ENCODE results near the gene TAT.
"Not testable (repeated sequence)": the region's sequence is repeated elsewhere in the genome, so short reads cannot be mapped to it uniquely, and the experiment has no call there.

TAT gene

GRCh38 chr16:71565812-71566700 lies 10.8 kb downstream of the TAT start:
- Histone ChIP-seq H3K9me3 (ENCODE audit: insufficient read depth, low read length) (peaks cover 21% of the 10 kb centered on the region; the same call in 1 of the 2 replicates), H3K27me3 (ENCODE audit: insufficient read depth, insufficient read length) (no peaks in the 10 kb centered on the region), H3K36me3 (ENCODE audit: insufficient read depth, insufficient read length, low read length) (no peaks in the 10 kb centered on the region), H3K9ac (ENCODE audit: insufficient read length, low read depth) (peak overlapping the region; percentile 80), H3K4me3 (ENCODE audit: insufficient read length, low read depth) (peak overlapping the region; percentile 57), H3K4me1 (ENCODE audit: insufficient read depth, insufficient read length) (peaks cover 2% of the 10 kb centered on the region)
- no peak for DNase-seq (ENCODE audit: low read depth, low spot score)
- TF ChIP-seq SUZ12 (IDR thresholded peaks at IDR 0.05; ENCODE audit: extremely low read depth, insufficient read depth, insufficient read length) (no peak), ZNF274 (IDR thresholded peaks at IDR 0.05; ENCODE audit: low read depth, low read length) (no peak), YY1 (IDR thresholded peaks at IDR 0.05; ENCODE audit: insufficient read depth, insufficient read length) (no peak)

GRCh38 chr16:71564335-71564967 lies 12.4 kb downstream of the TAT start:
- H3K9ac ChIP-seq (ENCODE audit: insufficient read length, low read depth): peak overlapping the region; percentile 43
- peaks cover 2% of the 10 kb centered on the region for H3K4me1 ChIP-seq (ENCODE audit: insufficient read depth, insufficient read length)
- no peaks in the 10 kb centered on the region for H3K27me3 ChIP-seq (ENCODE audit: insufficient read depth, insufficient read length)
- peak overlapping the region; percentile 47 for H3K4me3 ChIP-seq (ENCODE audit: insufficient read length, low read depth)
- TF ChIP-seq SUZ12 (IDR thresholded peaks at IDR 0.05; ENCODE audit: extremely low read depth, insufficient read depth, insufficient read length) (no peak), ZNF274 (IDR thresholded peaks at IDR 0.05; ENCODE audit: low read depth, low read length) (no peak), YY1 (IDR thresholded peaks at IDR 0.05; ENCODE audit: insufficient read depth, insufficient read length) (no peak)
- no peak for DNase-seq (ENCODE audit: low read depth, low spot score)
- no peaks in the 10 kb centered on the region for H3K36me3 ChIP-seq (ENCODE audit: insufficient read depth, insufficient read length, low read length)
- H3K9me3 ChIP-seq (ENCODE audit: insufficient read depth, low read length): peaks cover 24% of the 10 kb centered on the region; the same call in 1 of the 2 replicates

DNA sequence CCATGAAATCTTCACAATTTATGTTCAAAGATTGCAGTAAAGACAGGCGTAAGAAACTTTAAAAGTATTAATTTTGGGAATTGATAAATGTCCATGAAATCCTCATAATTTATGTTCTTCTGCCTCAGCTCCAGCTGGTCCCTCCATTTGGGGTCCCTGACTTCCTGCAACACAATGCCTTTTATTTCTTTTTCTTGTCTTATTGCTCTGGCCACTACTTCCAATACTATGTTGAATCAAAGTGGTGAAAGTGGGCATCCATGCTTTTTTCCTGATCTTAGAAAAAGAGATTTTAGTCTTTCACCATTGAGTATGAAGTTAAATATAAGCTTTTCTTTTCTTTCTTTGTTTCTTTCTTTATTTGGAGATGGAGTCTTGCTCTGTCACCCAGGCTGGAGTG lies 14.3 kb downstream of the TAT start:
- Histone ChIP-seq H3K4me3 (ENCODE audit: insufficient read length, low read depth) (no peak overlapping the region), H3K9ac (ENCODE audit: insufficient read length, low read depth) (no peak overlapping the region), H3K36me3 (ENCODE audit: insufficient read depth, insufficient read length, low read length) (no peaks in the 10 kb centered on the region), H3K9me3 (ENCODE audit: insufficient read depth, low read length) (peaks cover 24% of the 10 kb centered on the region; the same call in 1 of the 2 replicates), H3K27me3 (ENCODE audit: insufficient read depth, insufficient read length) (no peaks in the 10 kb centered on the region), H3K4me1 (ENCODE audit: insufficient read depth, insufficient read length) (peaks cover 2% of the 10 kb centered on the region)
- no peak for DNase-seq (ENCODE audit: low read depth, low spot score)
- TF ChIP-seq ZNF274 (IDR thresholded peaks at IDR 0.05; ENCODE audit: low read depth, low read length): no peak
- no peak for TF ChIP-seq SUZ12 (IDR thresholded peaks at IDR 0.05; ENCODE audit: extremely low read depth, insufficient read depth, insufficient read length)
- no peak for TF ChIP-seq YY1 (IDR thresholded peaks at IDR 0.05; ENCODE audit: insufficient read depth, insufficient read length)

DNA sequence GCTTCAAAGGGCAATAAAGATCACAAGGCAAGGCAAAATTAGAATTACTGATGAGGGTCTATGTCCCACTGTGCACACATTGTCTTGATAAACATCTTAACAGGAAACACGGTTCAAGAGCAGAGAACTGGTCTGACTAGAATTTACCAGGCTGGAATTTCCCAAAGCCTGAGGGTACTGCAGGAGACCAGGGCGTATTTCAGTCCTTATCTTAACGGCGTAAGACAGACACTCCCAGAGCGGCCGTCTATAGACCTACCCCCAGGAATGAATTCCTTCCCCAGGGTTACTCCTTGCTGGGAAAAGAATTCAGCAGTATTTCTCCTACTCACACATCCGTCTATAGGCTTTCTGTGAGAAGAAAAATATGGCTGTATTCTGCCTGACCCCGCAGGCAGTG lies 15.0 kb downstream of the TAT start:
- DNase-seq (ENCODE audit: low read depth, low spot score); H3K36me3 ChIP-seq (ENCODE audit: insufficient read depth, insufficient read length, low read length); H3K27me3 ChIP-seq (ENCODE audit: insufficient read depth, insufficient read length); H3K9ac ChIP-seq (ENCODE audit: insufficient read length, low read depth); H3K4me3 ChIP-seq (ENCODE audit: insufficient read length, low read depth); H3K4me1 ChIP-seq (ENCODE audit: insufficient read depth, insufficient read length): not testable (repeated sequence)
- peaks cover 24% of the 10 kb centered on the region; the same call in 1 of the 2 replicates for H3K9me3 ChIP-seq (ENCODE audit: insufficient read depth, low read length)

DNA sequence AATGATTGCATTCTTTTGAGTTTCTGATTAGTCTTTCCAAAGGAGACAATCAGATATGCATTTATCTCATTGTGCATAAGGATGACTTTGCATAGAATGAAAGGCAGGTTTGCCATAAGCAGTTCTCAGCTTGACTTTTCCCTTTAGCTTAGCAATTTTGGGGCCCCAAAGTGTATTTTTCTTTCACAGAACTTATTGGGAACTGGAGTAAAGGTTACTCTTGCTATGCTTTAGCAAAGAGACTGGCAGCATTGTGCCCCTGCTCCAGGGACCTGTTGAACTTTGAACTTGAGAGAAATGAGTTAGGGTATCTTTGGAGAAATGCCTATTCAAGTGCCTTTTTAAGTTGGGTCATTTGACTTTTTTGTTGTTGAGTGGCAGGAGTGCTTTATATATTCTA lies 17.0 kb downstream of the TAT start:
- DNase-seq (ENCODE audit: low read depth, low spot score): no peak
- Histone ChIP-seq H3K27me3 (ENCODE audit: insufficient read depth, insufficient read length) (no peaks in the 10 kb centered on the region), H3K36me3 (ENCODE audit: insufficient read depth, insufficient read length, low read length) (no peaks in the 10 kb centered on the region), H3K9ac (ENCODE audit: insufficient read length, low read depth) (no peak overlapping the region), H3K9me3 (ENCODE audit: insufficient read depth, low read length) (peaks cover 24% of the 10 kb centered on the region; the same call in 1 of the 2 replicates), H3K4me3 (ENCODE audit: insufficient read length, low read depth) (no peak overlapping the region), H3K4me1 (ENCODE audit: insufficient read depth, insufficient read length) (no peaks in the 10 kb centered on the region)
- TF ChIP-seq YY1 (IDR thresholded peaks at IDR 0.05; ENCODE audit: insufficient read depth, insufficient read length) (no peak), ZNF274 (IDR thresholded peaks at IDR 0.05; ENCODE audit: low read depth, low read length) (no peak), SUZ12 (IDR thresholded peaks at IDR 0.05; ENCODE audit: extremely low read depth, insufficient read depth, insufficient read length) (no peak)

DNA sequence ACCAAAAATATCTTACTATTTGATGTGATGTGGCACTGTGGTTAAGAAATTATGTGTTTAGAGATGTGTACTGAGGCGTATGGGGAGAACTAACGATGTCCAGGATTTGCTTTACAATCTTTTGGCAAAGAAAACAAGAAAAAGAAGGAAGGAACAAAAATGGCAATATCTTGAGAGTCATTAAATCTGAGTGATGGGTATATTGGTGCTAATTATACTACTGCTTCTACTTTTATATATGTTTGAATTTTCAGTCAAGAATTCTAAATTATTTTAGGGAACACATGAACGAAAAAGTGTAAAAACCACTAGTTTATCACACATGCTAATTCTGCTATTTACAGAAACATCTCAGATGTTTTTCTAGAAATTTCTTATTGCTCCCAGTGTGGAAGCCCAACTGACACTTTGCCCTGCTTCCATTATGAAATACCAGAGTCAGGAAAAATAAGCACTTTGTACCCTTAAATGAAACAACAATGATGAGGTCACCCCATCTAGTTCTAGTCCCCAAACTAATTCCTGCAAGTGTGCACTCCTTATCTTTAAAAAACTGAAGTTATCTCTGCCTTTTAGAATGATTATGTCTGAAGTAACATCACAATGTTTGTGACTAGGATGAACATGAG lies 18.8 kb downstream of the TAT start:
- Histone ChIP-seq H3K9me3 (ENCODE audit: insufficient read depth, low read length) (peaks cover 21% of the 10 kb centered on the region; the same call in 1 of the 2 replicates), H3K27me3 (ENCODE audit: insufficient read depth, insufficient read length) (no peaks in the 10 kb centered on the region), H3K36me3 (ENCODE audit: insufficient read depth, insufficient read length, low read length) (no peaks in the 10 kb centered on the region), H3K4me1 (ENCODE audit: insufficient read depth, insufficient read length) (no peaks in the 10 kb centered on the region), H3K9ac (ENCODE audit: insufficient read length, low read depth) (no peak overlapping the region), H3K4me3 (ENCODE audit: insufficient read length, low read depth) (no peak overlapping the region)
- no peak for TF ChIP-seq SUZ12 (IDR thresholded peaks at IDR 0.05; ENCODE audit: extremely low read depth, insufficient read depth, insufficient read length)
- TF ChIP-seq YY1 (IDR thresholded peaks at IDR 0.05; ENCODE audit: insufficient read depth, insufficient read length): no peak
- TF ChIP-seq ZNF274 (IDR thresholded peaks at IDR 0.05; ENCODE audit: low read depth, low read length): no peak
- no peak for DNase-seq (ENCODE audit: low read depth, low spot score)

GRCh38 chr16:71557299-71557698 lies 19.6 kb downstream of the TAT start:
- H3K4me3 ChIP-seq (ENCODE audit: insufficient read length, low read depth): no peak overlapping the region
- H3K4me1 ChIP-seq (ENCODE audit: insufficient read depth, insufficient read length): no peaks in the 10 kb centered on the region
- no peaks in the 10 kb centered on the region for H3K27me3 ChIP-seq (ENCODE audit: insufficient read depth, insufficient read length)
- H3K9me3 ChIP-seq (ENCODE audit: insufficient read depth, low read length): peaks cover 14% of the 10 kb centered on the region; the same call in 1 of the 2 replicates
- TF ChIP-seq ZNF274 (IDR thresholded peaks at IDR 0.05; ENCODE audit: low read depth, low read length) (no peak), YY1 (IDR thresholded peaks at IDR 0.05; ENCODE audit: insufficient read depth, insufficient read length) (no peak), SUZ12 (IDR thresholded peaks at IDR 0.05; ENCODE audit: extremely low read depth, insufficient read depth, insufficient read length) (no peak)
- H3K36me3 ChIP-seq (ENCODE audit: insufficient read depth, insufficient read length, low read length): no peaks in the 10 kb centered on the region
- no peak for DNase-seq (ENCODE audit: low read depth, low spot score)
- no peak overlapping the region for H3K9ac ChIP-seq (ENCODE audit: insufficient read length, low read depth)
